Motor neuron (in vitro differentiated cells): ENCODE measurements around the gene HOMEZ. TPM values are rescaled to one million over a fixed set of nuclear protein-coding genes. Genes with fewer than 3 reads are reported as not detected.
"Not testable (repeated sequence)": the region's sequence is repeated elsewhere in the genome, so short reads cannot be mapped to it uniquely, and the experiment has no call there.

Source experiments
- ATAC-seq, 8 experiments: fragments of 200-7000 bp; cut with Tn5 transposase; replicated peaks in 6 of 8; 2 replicates each; pipeline ENCODE4 v1.8.0; 2021; ENCODE audit warnings: mild to moderate bottlenecking in 8 of 8, moderate library complexity in 8 of 8
- H3K27ac ChIP-seq, 2 donors: fragments of 250-450 bp; sonication (Bioruptor Pico); 2 replicates each; pipeline ENCODE4 v1.9.0; 2021; ENCODE audit warnings: antibody characterized with exemption in 2 of 2, mild to moderate bottlenecking in 2 of 2, moderate library complexity in 1 of 2
- H3K4me1 ChIP-seq, 2 donors: fragments of 250-450 bp; sonication (Bioruptor Pico); replicated peaks in 1 of 2; 2 replicates each; pipeline ENCODE4 v1.6.1; 2021; ENCODE audit warnings: antibody characterized with exemption in 2 of 2, mild to moderate bottlenecking in 2 of 2, moderate library complexity in 1 of 2
- H3K4me3 ChIP-seq, 5 donors: fragments of 250-450 bp; sonication (Bioruptor Pico); 2 replicates each; pipeline ENCODE4 v1.9.0; 2021; ENCODE audit warnings: antibody characterized with exemption in 5 of 5, mild to moderate bottlenecking in 5 of 5, moderate library complexity in 4 of 5
- WGBS, 10 experiments: fragments of 450-650 bp; shearing (Covaris generic); methylation state at CpG; one replicate each; pipeline ENCODE4 v1.0.0; 2022; 5-methylcytosine and 5-hydroxymethylcytosine counted together
- in situ Hi-C, 9 experiments: fragments of 400-800 bp; cut with MboI; loops; one replicate each; pipeline ENCODE4 v1.15.0; 2021; ENCODE audit warnings: low sequenced_read_pairs in 9 of 9, low pct_unique_long_range_greater_than_20kb in 2 of 9; ENCODE audit not compliant: unreplicated experiment in 9 of 9
- total RNA-seq, 8 experiments: library from RNA; unstranded; fragments of 300-600 nt; gene quantifications; 2 replicates each; pipeline versions ENCODE4 v1.2.3 to v1.2.4, GENCODE V29; 2022

HOMEZ gene
- total RNA-seq, 8 experiments from 2014 or later, result 3.5 to 9.9 (median 7.4) TPM

DNA sequence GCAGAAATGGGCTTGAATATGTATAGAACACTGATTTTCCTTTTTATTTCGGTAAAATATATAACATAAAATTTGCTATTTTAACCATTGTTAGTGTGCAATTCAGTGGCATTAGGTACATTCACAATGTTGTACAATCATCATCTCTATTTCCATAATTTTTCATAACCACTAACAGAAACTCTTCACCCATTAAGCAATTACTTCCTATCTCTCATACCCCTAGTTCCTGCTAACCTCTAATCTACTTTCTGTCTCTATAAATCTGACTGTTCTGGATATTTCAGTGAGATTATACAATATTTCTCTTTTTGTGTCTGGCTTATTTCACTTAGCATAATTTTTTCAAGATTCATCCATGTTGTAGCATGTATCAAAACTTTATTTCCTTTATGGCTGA, 57.1 kb downstream of the HOMEZ start:
- ATAC-seq, result no peak
- H3K27ac ChIP-seq, result no peak overlapping the region
- in situ Hi-C loops, result no loop called here
- 10 to 91% (median 73%) methylated on average over 1 of the region's 1 CpG for WGBS, 10 experiments
- no peak overlapping the region for H3K4me3 ChIP-seq
- H3K4me1 ChIP-seq, result no peaks in the 10 kb centered on the region

- in situ Hi-C loops, result no loop called here
- Histone ChIP-seq H3K4me3 (no peak overlapping the region), H3K27ac (no peak overlapping the region), H3K4me1 (no peaks in the 10 kb centered on the region)
- 0 to 79% (median 40%) methylated on average over 1 to 4 of the region's 4 CpGs; no CpG with 5 or more reads in 4 of the 10 experiments for WGBS, 10 experiments
- ATAC-seq, result no peak
Measured at GRCh38 chr14:23227566-23227965, 58.4 kb downstream of the HOMEZ start.

- H3K27ac ChIP-seq, H3K4me1 ChIP-seq, H3K4me3 ChIP-seq, in situ Hi-C loops, ATAC-seq: not testable (repeated sequence)
- WGBS, 10 experiments, result 20 to 80% (median 60%) methylated on average over 1 of the region's 1 CpG; no CpG with 5 or more reads in 5 of the 10 experiments
Measured at GRCh38 chr14:23224958-23225357, 61.0 kb downstream of the HOMEZ start.

Other genes starting within 250 kb of the HOMEZ start
- under 1 TPM in 6 of 8 experiments, not detected in 2; 0.05 to 0.76 (median 0.17) TPM for gene PSMB11, start 243.9 kb downstream of the HOMEZ start, total RNA-seq
- gene CDH24, start 228.6 kb downstream of the HOMEZ start, total RNA-seq, result 10 to 100 TPM in 4 of 8 experiments, 1 to 10 TPM in 4; 5.3 to 24.4 (median 11.0) TPM
- gene ACIN1, start 191.0 kb downstream of the HOMEZ start, total RNA-seq, result 100 to 1,000 TPM in 4 of 8 experiments, 10 to 100 TPM in 4; 52.2 to 315 (median 121) TPM
- gene C14orf119, start 190.6 kb downstream of the HOMEZ start, total RNA-seq, result 100 to 1,000 TPM in 1 of 8 experiments, 10 to 100 TPM in 7; 13.4 to 113 (median 35.1) TPM
- under 1 TPM in 6 of 8 experiments, not detected in 2; 0.05 to 0.22 (median 0.18) TPM for gene CIROP, start 181.1 kb downstream of the HOMEZ start, total RNA-seq
- gene CEBPE, start 166.9 kb downstream of the HOMEZ start, total RNA-seq, result 1 to 10 TPM in 1 of 8 experiments, under 1 TPM in 1, not detected in 6; 0.52 to 1.6 TPM
- gene SLC7A8, start 102.5 kb downstream of the HOMEZ start, total RNA-seq, result 10 to 100 TPM in 3 of 8 experiments, 1 to 10 TPM in 4, under 1 TPM in 1; 0.96 to 55.9 (median 3.4) TPM
- not detected for gene RNF212B, start 48.2 kb downstream of the HOMEZ start, total RNA-seq
- gene PPP1R3E, start 16.7 kb upstream of the HOMEZ start, total RNA-seq, result 10 to 100 TPM in 6 of 8 experiments, 1 to 10 TPM in 2; 6.1 to 21.3 (median 12.6) TPM
- gene BCL2L2, start 20.7 kb upstream of the HOMEZ start, total RNA-seq, result 10 to 100 TPM; 12.6 to 37.7 (median 19.0) TPM
- 100 to 1,000 TPM in 4 of 8 experiments, 10 to 100 TPM in 4; 57.2 to 162 (median 91.9) TPM for gene PABPN1, start 35.3 kb upstream of the HOMEZ start, total RNA-seq
- 100 to 1,000 TPM in 1 of 8 experiments, 10 to 100 TPM in 4, 1 to 10 TPM in 3; 3.1 to 110 (median 39.3) TPM for gene SLC22A17, start 66.8 kb upstream of the HOMEZ start, total RNA-seq
- 1 to 10 TPM; 1.0 to 9.6 (median 2.8) TPM for gene EFS, start 79.0 kb upstream of the HOMEZ start, total RNA-seq
- gene IL25, start 86.7 kb upstream of the HOMEZ start, total RNA-seq, result under 1 TPM in 4 of 8 experiments, not detected in 4; 0.14 to 0.66 (median 0.44) TPM
- 1 to 10 TPM in 1 of 8 experiments, under 1 TPM in 6, not detected in 1; 0.05 to 2.0 (median 0.40) TPM for gene CMTM5, start 90.9 kb upstream of the HOMEZ start, total RNA-seq
- under 1 TPM in 5 of 8 experiments, not detected in 3; 0.05 to 0.47 (median 0.14) TPM for gene MYH6, start 122.1 kb upstream of the HOMEZ start, total RNA-seq
- gene MYH7, start 149.5 kb upstream of the HOMEZ start, total RNA-seq, result under 1 TPM in 7 of 8 experiments, not detected in 1; 0.04 to 0.93 (median 0.14) TPM
- gene NGDN, start 183.6 kb upstream of the HOMEZ start, total RNA-seq, result 10 to 100 TPM; 38.1 to 67.6 (median 56.4) TPM